GM18505 (cell line): Measurements from ENCODE around the gene CNOT11.
"Not testable (repeated sequence)": the region's sequence is repeated elsewhere in the genome, so short reads cannot be mapped to it uniquely, and the experiment has no call there.

Experiments used
- ATAC-seq: cut with Tn5 transposase; IDR thresholded peaks from one replicate; pipeline ENCODE4 v1.9.1; 2021; ENCODE audit not compliant: unreplicated experiment
- POLR2A ChIP-seq: IDR thresholded peaks from 4 replicates; pipeline ENCODE4 v1.6.1; 2011; ENCODE audit warnings: borderline replicate concordance; ENCODE audit not compliant: insufficient read depth, insufficient read length; ENCODE audit errors: extremely low read depth

CNOT11 gene

GRCh38 chr2:101305492-101306078 is 52.9 kb downstream of the CNOT11 start:
- TF ChIP-seq POLR2A = no peak
- no peak for ATAC-seq

GRCh38 chr2:101306410-101306809 is 53.7 kb downstream of the CNOT11 start:
- no peak for TF ChIP-seq POLR2A

GRCh38 chr2:101307503-101307902 is 54.8 kb downstream of the CNOT11 start:
- no peak for TF ChIP-seq POLR2A
- ATAC-seq = no peak

More at GRCh38 chr2:101306410-101306809, 53.7 kb downstream of the CNOT11 start:
- ATAC-seq = peak; percentile 6

GRCh38 chr2:101307950-101308431 is 55.3 kb downstream of the CNOT11 start:
- ATAC-seq = peak; percentile 16
- no peak for TF ChIP-seq POLR2A

- ATAC-seq = peak; percentile 67
- peak; percentile 80 for TF ChIP-seq POLR2A
These were observed 55.9 kb downstream of the CNOT11 start, which contains the start of gene RNF149 for GRCh38 chr2:101308432-101309210. RNF149 (minus strand) TSS chr2:101308701; CDS start chr2:101308588, 113 bp downstream.

- TF ChIP-seq POLR2A = no peak
- ATAC-seq = no peak
These were observed 57.6 kb downstream of the CNOT11 start for GRCh38 chr2:101310090-101310833.

- TF ChIP-seq POLR2A = no peak
- ATAC-seq = no peak
These were observed 58.4 kb downstream of the CNOT11 start for GRCh38 chr2:101310834-101311695.

- no peak for TF ChIP-seq POLR2A
- ATAC-seq = no peak
These were observed 59.0 kb downstream of the CNOT11 start for GRCh38 chr2:101311696-101312017.

GRCh38 chr2:101316568-101316967 is 63.9 kb downstream of the CNOT11 start:
- ATAC-seq = not testable (repeated sequence)
